SK-N-SH treated with all-trans-retinoic acid at 6 μM for 48 hours (cell line): ENCODE results near the gene ZSCAN2.
A peak's percentile ranks its signal among the peaks of the same experiment; 100 is the strongest.
"Not testable (repeated sequence)": the region's sequence is repeated elsewhere in the genome, so short reads cannot be mapped to it uniquely, and the experiment has no call there.

Experiments
- ATAC-seq: fragments of 200-7000 bp; cut with Tn5 transposase; 3 replicates; pipeline ENCODE4 v1.9.1; 2020; ENCODE audit warnings: mild to moderate bottlenecking, moderate library complexity
- ARNTL ChIP-seq: fragments of 450-650 bp; formaldehyde crosslinking; IDR thresholded peaks from 2 replicates; pipeline ENCODE4 v1.5.0; 2020; ENCODE audit warnings: low read depth, mild to moderate bottlenecking, moderate library complexity, borderline replicate concordance
- BACH2 ChIP-seq: fragments of 250-450 bp; sonication (Bioruptor Pico); IDR thresholded peaks from 2 replicates; pipeline ENCODE4 v1.9.0; 2021; ENCODE audit warnings: mild to moderate bottlenecking, borderline replicate concordance
- CSDC2 ChIP-seq: fragments of 250-450 bp; sonication (Bioruptor Pico); IDR thresholded peaks from 2 replicates; pipeline ENCODE4 v1.5.0; 2020; ENCODE audit warnings: mild to moderate bottlenecking, moderate library complexity
- ESRRG ChIP-seq: fragments of 250-450 bp; sonication (Bioruptor Pico); IDR thresholded peaks from 2 replicates; pipeline ENCODE4 v1.6.1; 2021; ENCODE audit warnings: mild to moderate bottlenecking
- GLIS3 ChIP-seq: fragments of 250-450 bp; sonication (Bioruptor Pico); IDR thresholded peaks from 2 replicates; pipeline ENCODE4 v1.5.0; 2020; ENCODE audit warnings: mild to moderate bottlenecking, moderate library complexity
- ISL1 ChIP-seq: fragments of 250-450 bp; sonication (Bioruptor Pico); IDR thresholded peaks from 2 replicates; pipeline ENCODE4 v2.1.2; 2022; ENCODE audit warnings: mild to moderate bottlenecking, moderate library complexity
- OSR1 ChIP-seq: fragments of 250-450 bp; sonication (Bioruptor Pico); IDR thresholded peaks from 2 replicates; pipeline ENCODE4 v1.8.0; 2022; ENCODE audit warnings: moderate library complexity, mild to moderate bottlenecking, inconsistent platforms
- PPARA ChIP-seq: fragments of 250-450 bp; sonication (Bioruptor Pico); IDR thresholded peaks from 2 replicates; pipeline ENCODE4 v1.5.0; 2020; ENCODE audit warnings: mild to moderate bottlenecking, borderline replicate concordance
- RARB ChIP-seq: fragments of 250-450 bp; sonication (Bioruptor Pico); IDR thresholded peaks from 2 replicates; pipeline ENCODE4 v1.8.0; 2021; ENCODE audit warnings: mild to moderate bottlenecking, moderate library complexity
- SNAI2 ChIP-seq: fragments of 250-450 bp; sonication (Bioruptor Pico); IDR thresholded peaks from 2 replicates; pipeline ENCODE4 v1.5.0; 2020; ENCODE audit warnings: mild to moderate bottlenecking, moderate library complexity
- TCF4 ChIP-seq: fragments of 250-450 bp; sonication (Bioruptor Pico); IDR thresholded peaks from 2 replicates; pipeline ENCODE4 v1.8.0; 2021; ENCODE audit warnings: mild to moderate bottlenecking, moderate library complexity, borderline replicate concordance
- TOX ChIP-seq: fragments of 250-450 bp; sonication (Bioruptor Pico); IDR thresholded peaks from 2 replicates; pipeline ENCODE4 v1.8.0; 2021; ENCODE audit warnings: mild to moderate bottlenecking, moderate library complexity, borderline replicate concordance
- ZC3H10 ChIP-seq: fragments of 250-450 bp; sonication (Bioruptor Pico); IDR thresholded peaks from 2 replicates; pipeline ENCODE4 v1.5.1; 2021; ENCODE audit warnings: mild to moderate bottlenecking, moderate library complexity
- ZFP3 ChIP-seq: fragments of 250-450 bp; sonication (Bioruptor Pico); IDR thresholded peaks from 2 replicates; pipeline ENCODE4 v1.5.0; 2020; ENCODE audit warnings: mild to moderate bottlenecking, moderate library complexity
- ZFP30 ChIP-seq: fragments of 450-650 bp; formaldehyde crosslinking; IDR thresholded peaks from 2 replicates; pipeline ENCODE4 v1.5.0; 2022; ENCODE audit warnings: mild to moderate bottlenecking, moderate library complexity
- ZNF70 ChIP-seq: fragments of 450-650 bp; formaldehyde crosslinking; IDR thresholded peaks from 2 replicates; pipeline ENCODE4 v1.5.0; 2020; ENCODE audit warnings: mild to moderate bottlenecking, moderate library complexity
- ZNF8 ChIP-seq: fragments of 450-650 bp; formaldehyde crosslinking; IDR thresholded peaks from 2 replicates; pipeline ENCODE4 v1.5.0; 2020; ENCODE audit warnings: mild to moderate bottlenecking, moderate library complexity
- TF ChIP-seq, protein P1 (sequence below): fragments of 250-450 bp; sonication (Bioruptor Pico); IDR thresholded peaks from 2 replicates; pipeline ENCODE4 v1.5.0; 2020; ENCODE audit warnings: mild to moderate bottlenecking, moderate library complexity
- TF ChIP-seq, protein P2 (sequence below): fragments of 250-450 bp; sonication (Bioruptor Pico); IDR thresholded peaks from 2 replicates; pipeline ENCODE4 v1.8.0; 2020; ENCODE audit warnings: mild to moderate bottlenecking, moderate library complexity, borderline replicate concordance
- TF ChIP-seq, protein P3 (sequence below): fragments of 250-450 bp; sonication (Bioruptor Pico); IDR thresholded peaks from 2 replicates; pipeline ENCODE4 v1.8.0; 2021; ENCODE audit warnings: low read depth, mild to moderate bottlenecking, moderate library complexity, borderline replicate concordance
- TF ChIP-seq, protein P4 (sequence below): fragments of 250-450 bp; sonication (Bioruptor Pico); IDR thresholded peaks from 2 replicates; pipeline ENCODE4 v1.5.1; 2021; ENCODE audit warnings: mild to moderate bottlenecking, moderate library complexity

Gene ZSCAN2

DNA sequence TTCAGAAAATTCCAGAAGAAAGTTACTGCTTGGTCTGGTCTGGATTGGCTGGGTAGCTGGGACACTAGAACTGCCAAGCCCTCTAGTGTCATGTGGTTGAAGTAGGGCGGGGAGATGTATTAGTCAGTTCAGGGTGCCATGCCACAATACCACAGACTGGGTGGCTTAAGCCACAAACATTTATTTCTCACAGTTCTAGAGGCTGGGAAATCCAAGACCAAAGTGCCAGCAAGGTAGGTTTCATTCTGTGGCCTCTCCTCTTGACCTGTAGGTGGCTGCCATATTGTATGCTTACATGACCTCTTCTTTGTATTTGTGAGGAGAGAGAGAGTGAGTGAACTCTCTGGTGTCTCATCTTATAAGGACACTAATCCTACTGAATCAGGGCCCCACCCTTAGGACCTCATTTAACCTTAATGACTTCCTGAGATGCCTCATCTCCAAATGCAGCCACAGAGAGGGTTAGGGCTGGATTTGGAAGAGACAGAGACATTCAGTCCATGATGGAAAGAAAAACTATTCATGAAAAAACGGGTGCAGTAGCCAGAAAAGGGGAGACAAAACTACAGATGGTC, 18.1 kb upstream of the ZSCAN2 start:
- TF ChIP-seq, protein P1, sequence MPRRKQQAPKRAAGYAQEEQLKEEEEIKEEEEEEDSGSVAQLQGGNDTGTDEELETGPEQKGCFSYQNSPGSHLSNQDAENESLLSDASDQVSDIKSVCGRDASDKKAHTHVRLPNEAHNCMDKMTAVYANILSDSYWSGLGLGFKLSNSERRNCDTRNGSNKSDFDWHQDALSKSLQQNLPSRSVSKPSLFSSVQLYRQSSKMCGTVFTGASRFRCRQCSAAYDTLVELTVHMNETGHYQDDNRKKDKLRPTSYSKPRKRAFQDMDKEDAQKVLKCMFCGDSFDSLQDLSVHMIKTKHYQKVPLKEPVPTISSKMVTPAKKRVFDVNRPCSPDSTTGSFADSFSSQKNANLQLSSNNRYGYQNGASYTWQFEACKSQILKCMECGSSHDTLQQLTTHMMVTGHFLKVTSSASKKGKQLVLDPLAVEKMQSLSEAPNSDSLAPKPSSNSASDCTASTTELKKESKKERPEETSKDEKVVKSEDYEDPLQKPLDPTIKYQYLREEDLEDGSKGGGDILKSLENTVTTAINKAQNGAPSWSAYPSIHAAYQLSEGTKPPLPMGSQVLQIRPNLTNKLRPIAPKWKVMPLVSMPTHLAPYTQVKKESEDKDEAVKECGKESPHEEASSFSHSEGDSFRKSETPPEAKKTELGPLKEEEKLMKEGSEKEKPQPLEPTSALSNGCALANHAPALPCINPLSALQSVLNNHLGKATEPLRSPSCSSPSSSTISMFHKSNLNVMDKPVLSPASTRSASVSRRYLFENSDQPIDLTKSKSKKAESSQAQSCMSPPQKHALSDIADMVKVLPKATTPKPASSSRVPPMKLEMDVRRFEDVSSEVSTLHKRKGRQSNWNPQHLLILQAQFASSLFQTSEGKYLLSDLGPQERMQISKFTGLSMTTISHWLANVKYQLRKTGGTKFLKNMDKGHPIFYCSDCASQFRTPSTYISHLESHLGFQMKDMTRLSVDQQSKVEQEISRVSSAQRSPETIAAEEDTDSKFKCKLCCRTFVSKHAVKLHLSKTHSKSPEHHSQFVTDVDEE (CRISPR knock-in tag) = no peak
- no peak for TF ChIP-seq BACH2 (CRISPR knock-in tag)
- TF ChIP-seq, protein P2, sequence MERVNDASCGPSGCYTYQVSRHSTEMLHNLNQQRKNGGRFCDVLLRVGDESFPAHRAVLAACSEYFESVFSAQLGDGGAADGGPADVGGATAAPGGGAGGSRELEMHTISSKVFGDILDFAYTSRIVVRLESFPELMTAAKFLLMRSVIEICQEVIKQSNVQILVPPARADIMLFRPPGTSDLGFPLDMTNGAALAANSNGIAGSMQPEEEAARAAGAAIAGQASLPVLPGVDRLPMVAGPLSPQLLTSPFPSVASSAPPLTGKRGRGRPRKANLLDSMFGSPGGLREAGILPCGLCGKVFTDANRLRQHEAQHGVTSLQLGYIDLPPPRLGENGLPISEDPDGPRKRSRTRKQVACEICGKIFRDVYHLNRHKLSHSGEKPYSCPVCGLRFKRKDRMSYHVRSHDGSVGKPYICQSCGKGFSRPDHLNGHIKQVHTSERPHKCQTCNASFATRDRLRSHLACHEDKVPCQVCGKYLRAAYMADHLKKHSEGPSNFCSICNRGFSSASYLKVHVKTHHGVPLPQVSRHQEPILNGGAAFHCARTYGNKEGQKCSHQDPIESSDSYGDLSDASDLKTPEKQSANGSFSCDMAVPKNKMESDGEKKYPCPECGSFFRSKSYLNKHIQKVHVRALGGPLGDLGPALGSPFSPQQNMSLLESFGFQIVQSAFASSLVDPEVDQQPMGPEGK (CRISPR knock-in tag) = no peak
- no peak for TF ChIP-seq SNAI2 (CRISPR knock-in tag)
- TF ChIP-seq TOX (CRISPR knock-in tag) = no peak
- no peak for TF ChIP-seq ZC3H10
- no peak for TF ChIP-seq CSDC2 (CRISPR knock-in tag)
- no peak for TF ChIP-seq ZFP3 (CRISPR knock-in tag)
- no peak for TF ChIP-seq PPARA (CRISPR knock-in tag)
- no peak for TF ChIP-seq GLIS3 (CRISPR knock-in tag)
- TF ChIP-seq ISL1 = no peak
- ATAC-seq = no peak

DNA sequence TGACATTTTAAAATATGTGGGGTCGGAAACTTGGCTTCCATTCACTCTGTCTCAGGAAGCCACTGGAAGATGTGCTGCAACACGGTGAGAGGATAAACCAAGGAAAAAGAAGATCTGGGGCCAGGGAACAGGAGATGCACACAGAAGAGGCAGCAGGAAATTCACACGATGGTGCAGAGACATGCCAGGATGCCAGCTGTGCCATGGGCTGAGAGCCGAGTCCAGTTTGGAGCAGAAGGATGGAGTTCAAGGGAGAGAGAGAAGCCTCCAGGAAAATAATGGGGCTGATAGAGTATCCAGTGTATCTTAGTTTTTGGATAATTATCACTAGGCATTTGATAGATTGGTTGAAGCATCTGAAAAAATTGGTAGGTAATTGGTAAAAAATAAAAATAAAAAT, 16.9 kb upstream of the ZSCAN2 start:
- not testable (repeated sequence) for ATAC-seq

DNA sequence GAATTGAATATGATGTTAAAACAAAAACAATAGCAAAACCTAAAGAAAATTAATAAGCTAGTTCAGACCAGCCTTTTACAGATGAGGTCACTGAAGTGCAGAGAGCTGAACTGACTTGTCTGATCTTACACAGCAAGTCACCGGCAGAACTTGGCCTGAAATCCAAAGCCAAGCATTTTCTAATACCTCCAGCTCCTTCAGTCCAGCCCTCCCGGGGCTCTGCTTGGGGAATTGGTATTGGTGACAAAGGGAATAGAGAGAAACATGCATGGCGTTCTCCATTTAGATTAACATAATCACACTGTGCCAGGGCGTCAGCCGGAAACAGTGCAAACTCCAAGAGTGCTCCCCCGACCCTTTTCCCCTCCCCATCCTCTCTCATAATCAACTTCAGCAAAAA, 14.1 kb upstream of the ZSCAN2 start:
- ATAC-seq = no peak
- TF ChIP-seq TCF4 (CRISPR knock-in tag) (no peak), TOX (CRISPR knock-in tag) (no peak), ZFP30 (CRISPR knock-in tag) (no peak), ESRRG (CRISPR knock-in tag) (no peak), CSDC2 (CRISPR knock-in tag) (no peak), ZFP3 (CRISPR knock-in tag) (no peak), ARNTL (no peak), OSR1 (CRISPR knock-in tag) (no peak), ZNF8 (no peak)

DNA sequence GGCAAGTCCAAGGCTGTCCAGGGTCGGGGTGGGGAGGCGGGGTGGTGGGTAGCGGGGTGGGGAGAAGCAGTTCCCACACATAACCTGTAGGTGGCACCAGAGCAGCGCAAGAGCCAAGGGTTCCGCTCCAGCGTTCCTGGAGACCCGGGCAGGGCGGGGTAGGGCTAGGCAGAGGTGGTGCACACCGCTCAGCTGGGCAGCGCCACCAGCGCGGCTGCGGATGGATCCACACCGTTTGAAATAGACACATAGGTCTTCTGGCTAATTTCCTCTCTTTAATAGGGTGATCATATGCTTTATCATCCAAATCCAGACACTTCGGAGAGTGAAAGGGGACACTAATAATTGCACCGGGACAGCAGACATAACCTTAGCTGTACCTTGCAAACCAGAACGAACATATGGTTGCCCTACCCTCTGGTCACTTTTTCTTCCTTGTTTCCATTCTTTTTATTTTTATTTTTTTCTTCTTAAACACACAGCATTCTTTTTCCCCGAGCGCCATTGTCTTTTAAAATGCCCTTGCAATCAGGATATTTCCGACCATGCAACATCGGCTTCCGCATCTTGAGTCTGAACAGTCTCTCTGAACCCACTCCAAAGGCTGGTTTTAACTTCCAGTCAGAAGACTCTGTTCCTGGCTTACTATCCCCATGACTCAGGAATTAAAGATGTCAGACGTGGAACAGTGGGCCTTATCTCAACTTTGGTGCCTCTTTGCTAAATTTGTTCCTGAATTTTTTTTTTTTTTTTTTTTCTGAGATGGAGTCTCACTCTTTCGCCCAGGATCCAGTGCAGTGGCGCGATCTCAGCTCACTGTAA, 12.5 kb upstream of the ZSCAN2 start:
- TF ChIP-seq ZFP3 (CRISPR knock-in tag) (no peak), GLIS3 (CRISPR knock-in tag) (no peak), RARB (CRISPR knock-in tag) (no peak), SNAI2 (CRISPR knock-in tag) (no peak), ZNF8 (no peak), ZNF70 (CRISPR knock-in tag) (no peak), ZFP30 (CRISPR knock-in tag) (no peak), BACH2 (CRISPR knock-in tag) (no peak), ARNTL (no peak), ZC3H10 (no peak), PPARA (CRISPR knock-in tag) (no peak)
- TF ChIP-seq, protein P3, sequence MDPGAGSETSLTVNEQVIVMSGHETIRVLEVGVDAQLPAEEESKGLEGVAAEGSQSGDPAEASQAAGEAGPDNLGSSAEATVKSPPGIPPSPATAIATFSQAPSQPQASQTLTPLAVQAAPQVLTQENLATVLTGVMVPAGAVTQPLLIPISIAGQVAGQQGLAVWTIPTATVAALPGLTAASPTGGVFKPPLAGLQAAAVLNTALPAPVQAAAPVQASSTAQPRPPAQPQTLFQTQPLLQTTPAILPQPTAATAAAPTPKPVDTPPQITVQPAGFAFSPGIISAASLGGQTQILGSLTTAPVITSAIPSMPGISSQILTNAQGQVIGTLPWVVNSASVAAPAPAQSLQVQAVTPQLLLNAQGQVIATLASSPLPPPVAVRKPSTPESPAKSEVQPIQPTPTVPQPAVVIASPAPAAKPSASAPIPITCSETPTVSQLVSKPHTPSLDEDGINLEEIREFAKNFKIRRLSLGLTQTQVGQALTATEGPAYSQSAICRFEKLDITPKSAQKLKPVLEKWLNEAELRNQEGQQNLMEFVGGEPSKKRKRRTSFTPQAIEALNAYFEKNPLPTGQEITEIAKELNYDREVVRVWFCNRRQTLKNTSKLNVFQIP (CRISPR knock-in tag) = no peak
- TF ChIP-seq, protein P2 (CRISPR knock-in tag) = no peak
- TF ChIP-seq, protein P4, sequence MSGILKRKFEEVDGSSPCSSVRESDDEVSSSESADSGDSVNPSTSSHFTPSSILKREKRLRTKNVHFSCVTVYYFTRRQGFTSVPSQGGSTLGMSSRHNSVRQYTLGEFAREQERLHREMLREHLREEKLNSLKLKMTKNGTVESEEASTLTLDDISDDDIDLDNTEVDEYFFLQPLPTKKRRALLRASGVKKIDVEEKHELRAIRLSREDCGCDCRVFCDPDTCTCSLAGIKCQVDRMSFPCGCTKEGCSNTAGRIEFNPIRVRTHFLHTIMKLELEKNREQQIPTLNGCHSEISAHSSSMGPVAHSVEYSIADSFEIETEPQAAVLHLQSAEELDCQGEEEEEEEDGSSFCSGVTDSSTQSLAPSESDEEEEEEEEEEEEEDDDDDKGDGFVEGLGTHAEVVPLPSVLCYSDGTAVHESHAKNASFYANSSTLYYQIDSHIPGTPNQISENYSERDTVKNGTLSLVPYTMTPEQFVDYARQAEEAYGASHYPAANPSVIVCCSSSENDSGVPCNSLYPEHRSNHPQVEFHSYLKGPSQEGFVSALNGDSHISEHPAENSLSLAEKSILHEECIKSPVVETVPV (CRISPR knock-in tag) = no peak
- TF ChIP-seq, protein P1 (CRISPR knock-in tag) = no peak
- ATAC-seq = peak; percentile 100
